ENCODE data around the gene MED29. TPM values are rescaled to one million over a fixed set of nuclear protein-coding genes. Genes with fewer than 3 reads are reported as not detected.

The MED29 gene
- total and polyA plus RNA-seq, 2 of the 13 experiments (the other 11 are each of a cell fraction or from before 2014, with no cell fraction given): 14.0 to 19.7 TPM

GRCh38 chr19:39430675-39431593 is 39.8 kb downstream of the MED29 start:
- DNase-seq (ENCODE audit: low spot score): peak; percentile 71
- intact Hi-C loops (cut with micrococcal nuclease; ENCODE audit: unreplicated experiment) (no loop called here), in situ Hi-C loops (cut with HindIII; ENCODE audit: extremely low pct_ligation_motif_present, low pct_unique_long_range_greater_than_20kb) (no loop called here)
- ChIA-PET CTCF (ENCODE audit: low intra/inter-chr PET ratio, low total read pairs) (no interaction called here), POLR2A (interaction anchor here (1.5 to 3.8 kb wide), 5 partner anchors 15 to 33 kb away, joined by 4 to 31 read pairs (median 12); partner anchors contain the start of gene SUPT5H)
- H3K9ac ChIP-seq (ENCODE audit: insufficient read depth, low read depth, low read length): peak overlapping the region; percentile 23; the same call in 1 of the 2 replicates
- H3K79me2 ChIP-seq (ENCODE audit: insufficient read depth, low read length): peaks cover 24% of the 10 kb centered on the region
- no TSS peak for BruUV-seq (replicated peaks)
- H4K20me1 ChIP-seq (ENCODE audit: insufficient read depth, low read length): peaks cover 29% of the 10 kb centered on the region
- no peak overlapping the region for H3K4me3 ChIP-seq (replicated peaks in 1 of 3; ENCODE audit: insufficient read depth in 1 of 3, low read depth in 2 of 3, low read length in 3 of 3)
- H3K4me2 ChIP-seq (ENCODE audit: low read depth, low read length): peak overlapping the region; percentile 28; the same call in 1 of the 2 replicates
- H3K9me3 ChIP-seq (ENCODE audit: low read length): no peaks in the 10 kb centered on the region
- peak overlapping the region; percentile 58 for H3K27ac ChIP-seq (ENCODE audit: extremely low read length, insufficient read depth, low read length)
- WGBS (ENCODE audit: low lambda C conversion rate): 52% methylated on average over 22 of the region's 25 CpGs
- FAIRE-seq: no peak
- H3K4me1 ChIP-seq (ENCODE audit: insufficient read depth, low read length): peaks cover 66% of the 10 kb centered on the region
- peak; percentile 4; the same call in 2 of the 3 replicates for ATAC-seq
- H3K27me3 ChIP-seq (ENCODE audit: control insufficient read depth in 1 of 2, insufficient read depth in 2 of 2, low read length in 2 of 2): no peaks in the 10 kb centered on the region; a peak in 1 of 5 replicates
- peaks cover 11 to 26% of the 10 kb centered on the region in 2 experiments for H3K36me3 ChIP-seq (replicated peaks in 1 of 2; ENCODE audit: control insufficient read depth in 1 of 2, insufficient read depth in 2 of 2, low read length in 2 of 2)
- no peak overlapping the region for H2AFZ ChIP-seq (ENCODE audit: low read length)
- TF ChIP-seq MAF1 (CRISPR knock-in tag; IDR thresholded peaks at IDR 0.05; ENCODE audit: borderline replicate concordance) (no peak), TCF7 (IDR thresholded peaks at IDR 0.05; ENCODE audit: low read depth) (no peak), ZNF251 (CRISPR knock-in tag; IDR thresholded peaks at IDR 0.05) (no peak), CHCHD3 (CRISPR knock-in tag; IDR thresholded peaks at IDR 0.05) (no peak), BRD4 (CRISPR knock-in tag; IDR thresholded peaks at IDR 0.05) (no peak), ZNF441 (CRISPR knock-in tag; IDR thresholded peaks at IDR 0.05; ENCODE audit: borderline replicate concordance) (no peak), ZHX2 (IDR thresholded peaks at IDR 0.05; ENCODE audit: low read depth) (peak; percentile 77; the same call in 1 of the 2 replicates), ZHX2 (CRISPR knock-in tag; IDR thresholded peaks at IDR 0.05; ENCODE audit: borderline replicate concordance) (no peak), JDP2 (CRISPR knock-in tag; IDR thresholded peaks at IDR 0.05; ENCODE audit: borderline replicate concordance) (no peak), ZNF687 (CRISPR knock-in tag; IDR thresholded peaks at IDR 0.05) (peak; percentile 24; the same call in 1 of the 2 replicates)

Measured in HepG2 (cell line).